Measurements from ENCODE around the gene WDR83. TPM values are rescaled to one million over a fixed set of nuclear protein-coding genes. Genes with fewer than 3 reads are reported as not detected.

The WDR83 gene
- total RNA-seq, 1 experiment from 2014 or later: 19.4 TPM

DNA sequence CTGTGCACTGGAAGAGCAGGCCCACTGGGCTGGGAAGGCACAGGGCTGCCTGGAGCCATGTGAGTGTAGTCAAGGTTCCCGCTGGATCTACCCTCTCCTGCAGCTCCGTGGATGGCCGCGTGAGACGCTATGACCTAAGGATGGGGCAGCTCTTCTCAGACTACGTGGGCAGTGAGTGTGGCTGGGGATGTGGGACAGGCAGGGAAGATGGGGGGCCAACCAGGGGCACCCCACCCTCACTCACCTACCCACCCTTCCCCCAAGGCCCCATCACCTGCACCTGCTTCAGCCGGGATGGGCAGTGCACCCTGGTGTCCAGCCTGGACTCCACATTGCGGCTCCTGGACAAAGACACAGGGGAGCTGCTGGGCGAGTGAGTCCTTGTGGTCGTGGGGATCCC is 6.1 kb downstream of the WDR83 start:
- peaks cover 13% of the 10 kb centered on the region for H3K4me1 ChIP-seq (ENCODE audit: insufficient read depth, low read length, poor library complexity, severe bottlenecking)
- BruUV-seq (replicated peaks): no TSS peak
- H3K36me3 ChIP-seq (ENCODE audit: insufficient read depth, low read length, poor library complexity, severe bottlenecking): peaks cover 44% of the 10 kb centered on the region
- no peak for DNase-seq (ENCODE audit: low spot score)
- H3K27ac ChIP-seq (ENCODE audit: low read depth, low read length, poor library complexity, severe bottlenecking): no peak overlapping the region
- H3K4me3 ChIP-seq (ENCODE audit: low read depth, low read length, poor library complexity, severe bottlenecking): no peak overlapping the region
- H3K27me3 ChIP-seq (replicated peaks; ENCODE audit: insufficient read depth, low read depth, low read length, poor library complexity): no peaks in the 10 kb centered on the region
- CTCF ChIA-PET: interaction anchor here (0.6 to 1.8 kb wide), 3 partner anchors 22 to 582 kb away, joined by 4 to 7 read pairs (median 5); no protein-coding TSS in a partner anchor
- intact Hi-C loops (cut with micrococcal nuclease; ENCODE audit: unreplicated experiment): loop anchor here (1.0 to 10.0 kb wide), 2 partner anchors 108 to 618 kb away; partner anchors contain the start of gene ZNF878
- POLR2A ChIA-PET (ENCODE audit: low non-redundant PET): no interaction called here
- no peaks in the 10 kb centered on the region for H3K9me3 ChIP-seq (ENCODE audit: low read depth, low read length, poor library complexity, severe bottlenecking)
- TF ChIP-seq, protein P1, sequence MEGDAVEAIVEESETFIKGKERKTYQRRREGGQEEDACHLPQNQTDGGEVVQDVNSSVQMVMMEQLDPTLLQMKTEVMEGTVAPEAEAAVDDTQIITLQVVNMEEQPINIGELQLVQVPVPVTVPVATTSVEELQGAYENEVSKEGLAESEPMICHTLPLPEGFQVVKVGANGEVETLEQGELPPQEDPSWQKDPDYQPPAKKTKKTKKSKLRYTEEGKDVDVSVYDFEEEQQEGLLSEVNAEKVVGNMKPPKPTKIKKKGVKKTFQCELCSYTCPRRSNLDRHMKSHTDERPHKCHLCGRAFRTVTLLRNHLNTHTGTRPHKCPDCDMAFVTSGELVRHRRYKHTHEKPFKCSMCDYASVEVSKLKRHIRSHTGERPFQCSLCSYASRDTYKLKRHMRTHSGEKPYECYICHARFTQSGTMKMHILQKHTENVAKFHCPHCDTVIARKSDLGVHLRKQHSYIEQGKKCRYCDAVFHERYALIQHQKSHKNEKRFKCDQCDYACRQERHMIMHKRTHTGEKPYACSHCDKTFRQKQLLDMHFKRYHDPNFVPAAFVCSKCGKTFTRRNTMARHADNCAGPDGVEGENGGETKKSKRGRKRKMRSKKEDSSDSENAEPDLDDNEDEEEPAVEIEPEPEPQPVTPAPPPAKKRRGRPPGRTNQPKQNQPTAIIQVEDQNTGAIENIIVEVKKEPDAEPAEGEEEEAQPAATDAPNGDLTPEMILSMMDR (conservative IDR thresholded peaks at IDR 0.05; ENCODE audit: low read depth, low read length): no peak
- no peak for TF ChIP-seq EZH2 (IDR thresholded peaks at IDR 0.05; ENCODE audit: borderline replicate concordance, low read depth, low read length, poor library complexity, severe bottlenecking)

DNA sequence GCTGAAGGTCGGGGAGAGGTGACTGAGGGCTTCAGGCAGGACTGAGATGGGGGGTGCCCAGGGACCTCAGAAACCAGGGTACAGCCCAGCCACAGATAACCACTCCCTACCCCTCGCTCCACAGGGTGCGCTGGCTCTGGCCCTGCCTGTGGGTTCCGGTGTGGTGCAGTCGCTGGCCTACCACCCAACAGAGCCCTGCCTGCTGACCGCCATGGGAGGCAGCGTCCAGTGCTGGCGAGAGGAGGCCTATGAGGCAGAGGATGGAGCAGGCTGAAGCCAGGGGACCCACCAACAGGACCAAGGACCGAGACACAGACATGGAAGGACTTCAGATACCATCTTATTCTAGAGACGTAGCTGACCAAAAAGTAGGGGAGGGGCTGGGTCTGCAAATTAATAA is 8.8 kb downstream of the WDR83 start:
- Histone ChIP-seq H3K4me1 (ENCODE audit: insufficient read depth, low read length, poor library complexity, severe bottlenecking) (peaks cover 3% of the 10 kb centered on the region), H3K4me3 (ENCODE audit: low read depth, low read length, poor library complexity, severe bottlenecking) (no peak overlapping the region), H3K9me3 (ENCODE audit: low read depth, low read length, poor library complexity, severe bottlenecking) (no peaks in the 10 kb centered on the region), H3K36me3 (ENCODE audit: insufficient read depth, low read length, poor library complexity, severe bottlenecking) (peaks cover 69% of the 10 kb centered on the region), H3K27ac (ENCODE audit: low read depth, low read length, poor library complexity, severe bottlenecking) (no peak overlapping the region), H3K27me3 (replicated peaks; ENCODE audit: insufficient read depth, low read depth, low read length, poor library complexity) (no peaks in the 10 kb centered on the region)
- ChIA-PET CTCF (no interaction called here), POLR2A (ENCODE audit: low non-redundant PET) (no interaction called here)
- DNase-seq (ENCODE audit: low spot score): no peak
- no TSS peak for BruUV-seq (replicated peaks)
- intact Hi-C loops (cut with micrococcal nuclease; ENCODE audit: unreplicated experiment): loop anchor here (10.0 kb wide), 1 partner anchor 621 kb away; the partner anchor contains the start of gene ZNF878
- TF ChIP-seq, protein P1 (conservative IDR thresholded peaks at IDR 0.05; ENCODE audit: low read depth, low read length): no peak
- TF ChIP-seq EZH2 (IDR thresholded peaks at IDR 0.05; ENCODE audit: borderline replicate concordance, low read depth, low read length, poor library complexity, severe bottlenecking): no peak

DNA sequence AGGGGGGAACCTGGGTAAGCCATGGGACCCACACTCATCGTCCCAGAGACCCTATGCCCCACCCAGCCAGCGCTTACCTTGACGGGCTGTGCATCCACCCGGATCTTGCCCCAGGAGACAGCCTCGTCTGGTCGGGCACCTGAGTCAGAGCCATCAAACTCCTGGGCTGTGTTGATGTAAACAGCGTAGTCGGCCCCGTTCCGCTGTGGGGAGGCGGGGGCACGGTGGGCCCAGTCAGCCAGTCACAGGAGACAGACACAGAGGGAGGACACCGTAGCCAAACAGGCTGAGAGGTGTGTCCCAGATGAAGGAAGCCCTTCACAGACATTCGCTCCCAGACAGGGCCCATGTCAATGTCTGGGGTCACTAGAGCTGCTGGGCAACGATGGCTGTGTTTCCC is 9.3 kb downstream of the WDR83 start:
- no peak for TF ChIP-seq EZH2 (IDR thresholded peaks at IDR 0.05; ENCODE audit: borderline replicate concordance, low read depth, low read length, poor library complexity, severe bottlenecking)
- TF ChIP-seq, protein P1 (conservative IDR thresholded peaks at IDR 0.05; ENCODE audit: low read depth, low read length): no peak
- CTCF ChIA-PET: no interaction called here
- DNase-seq (ENCODE audit: low spot score): no peak
- Histone ChIP-seq H3K36me3 (ENCODE audit: insufficient read depth, low read length, poor library complexity, severe bottlenecking) (peaks cover 69% of the 10 kb centered on the region), H3K4me1 (ENCODE audit: insufficient read depth, low read length, poor library complexity, severe bottlenecking) (no peaks in the 10 kb centered on the region), H3K9me3 (ENCODE audit: low read depth, low read length, poor library complexity, severe bottlenecking) (no peaks in the 10 kb centered on the region), H3K27ac (ENCODE audit: low read depth, low read length, poor library complexity, severe bottlenecking) (no peak overlapping the region), H3K27me3 (replicated peaks; ENCODE audit: insufficient read depth, low read depth, low read length, poor library complexity) (no peaks in the 10 kb centered on the region), H3K4me3 (ENCODE audit: low read depth, low read length, poor library complexity, severe bottlenecking) (no peak overlapping the region)
- POLR2A ChIA-PET (ENCODE audit: low non-redundant PET): no interaction called here
- BruUV-seq (replicated peaks): no TSS peak
- intact Hi-C loops (cut with micrococcal nuclease; ENCODE audit: unreplicated experiment): loop anchor here (1.0 to 10.0 kb wide), 2 partner anchors 112 to 621 kb away; partner anchors contain the start of gene ZNF878

All from A673 (cell line).